Fibroblast of the aortic adventitia (primary cell): ENCODE results near the gene SLC39A7. TPM values are rescaled to one million over a fixed set of nuclear protein-coding genes. Genes with fewer than 3 reads are reported as not detected.
"Not testable (repeated sequence)": the region's sequence is repeated elsewhere in the genome, so short reads cannot be mapped to it uniquely, and the experiment has no call there.

Experiments used
- DNase-seq: peaks from one replicate; pipeline ENCODE4 v3.0.0-alpha.2; 2010; ENCODE audit warnings: low read depth
- H3K4me3 ChIP-seq: 2 replicates; pipeline ENCODE4 v1.5.1; 2011; ENCODE audit warnings: low read depth, mild to moderate bottlenecking, control low read depth, low read length, moderate library complexity
- CTCF ChIP-seq: IDR thresholded peaks from 2 replicates; pipeline ENCODE4 v1.5.1; 2011; ENCODE audit warnings: mild to moderate bottlenecking, low read length, control low read depth, inconsistent platforms; ENCODE audit not compliant: insufficient read depth
- total RNA-seq: library from RNA; depleted of rRNA; stranded (reverse); fragments of >200 nt; gene quantifications from 2 replicates; pipeline ENCODE4 v1.2.3, GENCODE V29; 2012; ENCODE audit warnings: low replicate concordance

Gene SLC39A7
- total RNA-seq, 1 donor = 71.3 TPM

- no peak for DNase-seq
- no peak overlapping the region for H3K4me3 ChIP-seq
- TF ChIP-seq CTCF = no peak
Measured at GRCh38 chr6:33216117-33216649, 15.5 kb downstream of the SLC39A7 start.

GRCh38 chr6:33217246-33217645 lies 16.6 kb downstream of the SLC39A7 start:
- no peak overlapping the region for H3K4me3 ChIP-seq
- DNase-seq = no peak

GRCh38 chr6:33217681-33218080 lies 17.0 kb downstream of the SLC39A7 start:
- no peak for DNase-seq

More at GRCh38 chr6:33217246-33217645, 16.6 kb downstream of the SLC39A7 start:
- TF ChIP-seq CTCF = no peak

GRCh38 chr6:33226503-33227120 lies 25.9 kb downstream of the SLC39A7 start:
- DNase-seq, H3K4me3 ChIP-seq: not testable (repeated sequence)

More at GRCh38 chr6:33217681-33218080, 17.0 kb downstream of the SLC39A7 start:
- no peak overlapping the region for H3K4me3 ChIP-seq
- no peak for TF ChIP-seq CTCF

- no peak for DNase-seq
- no peak overlapping the region for H3K4me3 ChIP-seq
- TF ChIP-seq CTCF = no peak
Measured at GRCh38 chr6:33235221-33235634, 34.6 kb downstream of the SLC39A7 start.

- no peak for TF ChIP-seq CTCF
- H3K4me3 ChIP-seq = no peak overlapping the region
- DNase-seq = no peak
Measured at GRCh38 chr6:33236328-33236727, 35.7 kb downstream of the SLC39A7 start.

GRCh38 chr6:33236852-33237251 lies 36.2 kb downstream of the SLC39A7 start:
- H3K4me3 ChIP-seq = no peak overlapping the region
- DNase-seq = no peak
- TF ChIP-seq CTCF = no peak
